Activated naive CD4-positive, alpha-beta T cell treated with anti-CD3 and anti-CD28 coated beads, Interleukin-2, amount 10 ng/mL, durations not matched to agents 7 days and 5 days (primary cell): ENCODE results near the gene TTC3.
"Not testable (repeated sequence)": the region's sequence is repeated elsewhere in the genome, so short reads cannot be mapped to it uniquely, and the experiment has no call there.

Source experiments
- CTCF ChIA-PET: fragments of 350-600 bp; sonication (Branson Sonifier 250); formaldehyde crosslinking; loops from one replicate; lab custom pipeline; 2021; ENCODE audit warnings: antibody characterized with exemption; lab: Charles Lee
- DNase-seq: peaks from one replicate; pipeline ENCODE4 v3.0.0-alpha.2; 2020
- H3K27ac Mint-ChIP-seq: one replicate; pipeline ENCODE4 v1.8.0; 2021; ENCODE audit warnings: mild to moderate bottlenecking, moderate library complexity, mixed read lengths
- H3K27me3 Mint-ChIP-seq: one replicate; pipeline ENCODE4 v1.8.0; 2021; ENCODE audit warnings: mild to moderate bottlenecking, mixed read lengths
- H3K36me3 Mint-ChIP-seq: one replicate; pipeline ENCODE4 v1.8.0; 2021; ENCODE audit warnings: mixed read lengths
- H3K4me1 Mint-ChIP-seq: one replicate; pipeline ENCODE4 v1.8.0; 2021; ENCODE audit warnings: mixed read lengths
- H3K4me3 Mint-ChIP-seq: one replicate; pipeline ENCODE4 v1.8.0; 2021; ENCODE audit warnings: mild to moderate bottlenecking, moderate library complexity, mixed read lengths
- H3K9me3 Mint-ChIP-seq: one replicate; pipeline ENCODE4 v1.8.0; 2021; ENCODE audit warnings: mixed read lengths

The TTC3 gene

DNA sequence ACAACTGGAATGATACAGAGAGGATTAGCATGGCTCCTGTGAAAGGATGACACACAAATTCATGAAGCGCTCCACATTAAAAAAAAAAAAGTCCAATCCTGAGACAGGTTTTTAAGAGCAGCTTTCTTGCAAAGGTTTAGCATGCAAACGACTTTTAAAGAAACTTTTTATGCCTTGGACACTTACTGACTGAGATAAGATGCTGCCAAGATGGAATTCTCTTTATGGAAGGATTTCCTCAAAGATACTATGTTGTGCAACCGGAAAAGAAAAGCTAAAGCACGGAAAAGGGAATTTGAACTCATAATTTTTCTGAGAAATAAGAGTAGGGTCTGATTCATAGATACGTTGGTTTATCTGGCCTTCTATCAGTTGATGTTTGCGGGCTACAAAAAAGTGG, 27.5 kb upstream of the TTC3 start:
- H3K36me3 Mint-ChIP-seq: no peaks in the 10 kb centered on the region
- H3K27ac Mint-ChIP-seq: no peak overlapping the region
- H3K4me1 Mint-ChIP-seq: peaks cover 15% of the 10 kb centered on the region
- peaks cover 28% of the 10 kb centered on the region for H3K27me3 Mint-ChIP-seq
- CTCF ChIA-PET: interaction anchor here (0.9 kb wide), 1 partner anchor 35 kb away, joined by 3 read pairs; no protein-coding TSS in a partner anchor
- no peak overlapping the region for H3K4me3 Mint-ChIP-seq
- no peak for DNase-seq
- H3K9me3 Mint-ChIP-seq: no peaks in the 10 kb centered on the region

DNA sequence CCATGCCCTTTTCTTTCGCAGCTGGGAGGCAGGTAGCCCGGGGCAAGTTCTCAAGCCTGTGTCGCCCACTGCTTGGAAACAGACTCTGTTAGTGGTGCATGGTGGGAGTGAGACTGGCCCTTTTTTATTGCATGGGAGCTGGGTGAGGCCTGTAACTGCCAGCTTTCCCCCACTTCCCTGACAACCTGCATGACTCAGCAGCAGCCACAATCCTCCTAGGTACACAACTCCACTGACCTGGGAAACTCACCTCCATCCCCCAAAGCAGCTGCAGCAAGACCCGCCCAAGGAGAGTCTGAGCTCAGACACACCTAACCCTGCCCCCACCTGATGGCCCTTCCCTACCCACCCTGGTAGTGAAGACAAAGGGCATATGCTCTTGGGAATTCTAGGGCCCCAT, 26.0 kb upstream of the TTC3 start:
- no peak for DNase-seq
- Mint-ChIP-seq H3K9me3 (no peaks in the 10 kb centered on the region), H3K4me3 (no peak overlapping the region), H3K27ac (no peak overlapping the region), H3K27me3 (peaks cover 28% of the 10 kb centered on the region), H3K4me1 (peaks cover 15% of the 10 kb centered on the region), H3K36me3 (no peaks in the 10 kb centered on the region)
- CTCF ChIA-PET: no interaction called here

DNA sequence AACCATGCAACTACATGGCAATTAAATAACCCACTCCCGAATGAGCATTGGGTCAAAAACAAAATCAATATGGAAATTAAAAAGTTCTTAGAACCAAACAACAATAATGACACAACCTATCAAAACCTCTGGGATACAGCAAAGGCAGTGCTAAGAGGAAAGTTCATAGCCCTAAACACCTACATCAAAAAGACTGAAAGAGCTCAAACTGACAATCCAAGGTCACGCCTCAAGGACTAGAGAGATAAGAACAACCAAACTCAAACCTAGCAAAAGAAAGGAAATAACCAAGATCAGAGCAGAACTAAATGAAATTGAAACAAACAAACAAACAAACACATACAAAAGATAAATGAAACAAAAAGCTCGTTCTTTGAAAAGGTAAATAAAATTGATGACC, 23.3 kb upstream of the TTC3 start:
- H3K4me3 Mint-ChIP-seq, H3K9me3 Mint-ChIP-seq, CTCF ChIA-PET, DNase-seq, H3K27ac Mint-ChIP-seq, H3K36me3 Mint-ChIP-seq: not testable (repeated sequence)
- Mint-ChIP-seq H3K4me1 (peaks cover 11% of the 10 kb centered on the region), H3K27me3 (peaks cover 28% of the 10 kb centered on the region)

DNA sequence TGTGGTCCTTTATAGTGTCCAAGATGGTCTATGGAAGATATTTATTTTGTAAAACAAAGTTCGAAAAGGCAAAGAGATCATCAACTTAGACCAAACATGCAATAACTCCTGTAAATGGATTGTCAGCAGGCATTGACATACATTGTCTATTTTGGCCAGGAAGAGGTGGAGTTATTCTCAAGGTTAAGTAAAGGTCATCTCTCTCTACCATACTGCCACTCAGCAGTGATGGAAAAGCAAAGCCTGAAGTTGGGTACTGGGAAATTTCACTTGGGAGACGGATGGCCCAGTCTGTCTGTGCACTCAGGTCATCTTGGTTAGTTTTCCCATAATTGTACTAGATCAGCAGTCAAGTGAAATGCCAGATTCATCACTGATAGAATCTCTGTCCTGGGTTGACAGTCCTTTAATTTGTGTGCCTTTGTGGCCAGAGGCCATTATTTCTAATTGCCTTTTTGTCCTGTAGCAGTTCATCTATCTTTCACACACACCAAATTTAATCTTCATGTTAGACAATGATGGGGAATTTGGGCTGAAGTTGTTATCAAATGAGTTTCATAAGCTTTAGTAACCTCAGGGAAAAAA, 17.7 kb upstream of the TTC3 start:
- H3K4me3 Mint-ChIP-seq: no peak overlapping the region
- CTCF ChIA-PET: no interaction called here
- DNase-seq: no peak
- H3K27ac Mint-ChIP-seq: no peak overlapping the region
- H3K4me1 Mint-ChIP-seq: no peaks in the 10 kb centered on the region
- H3K27me3 Mint-ChIP-seq: peaks cover 5% of the 10 kb centered on the region
- no peaks in the 10 kb centered on the region for H3K36me3 Mint-ChIP-seq
- no peaks in the 10 kb centered on the region for H3K9me3 Mint-ChIP-seq

DNA sequence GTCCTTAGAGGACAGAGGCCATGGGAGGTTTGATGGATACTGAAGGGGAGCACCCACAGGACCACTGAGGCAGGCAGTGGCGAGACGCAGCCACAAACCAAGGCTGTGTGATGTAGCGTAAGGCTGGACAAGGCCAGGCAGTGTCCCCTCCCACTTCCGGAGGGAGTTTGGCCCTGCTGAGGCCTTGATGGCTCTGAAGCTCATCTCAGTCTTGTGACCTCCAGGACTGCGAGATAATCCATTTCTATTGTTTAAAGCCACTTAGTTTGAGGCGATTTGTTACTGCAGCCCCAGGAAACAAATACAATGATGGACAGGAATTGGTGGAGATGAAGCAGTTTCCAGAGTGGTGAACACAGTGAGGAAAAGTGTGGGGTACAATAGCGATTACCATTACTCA, 15.4 kb upstream of the TTC3 start:
- Mint-ChIP-seq H3K27me3 (peaks cover 5% of the 10 kb centered on the region), H3K27ac (no peak overlapping the region), H3K9me3 (no peaks in the 10 kb centered on the region), H3K36me3 (no peaks in the 10 kb centered on the region), H3K4me3 (no peak overlapping the region), H3K4me1 (no peaks in the 10 kb centered on the region)
- no peak for DNase-seq
- CTCF ChIA-PET: no interaction called here

DNA sequence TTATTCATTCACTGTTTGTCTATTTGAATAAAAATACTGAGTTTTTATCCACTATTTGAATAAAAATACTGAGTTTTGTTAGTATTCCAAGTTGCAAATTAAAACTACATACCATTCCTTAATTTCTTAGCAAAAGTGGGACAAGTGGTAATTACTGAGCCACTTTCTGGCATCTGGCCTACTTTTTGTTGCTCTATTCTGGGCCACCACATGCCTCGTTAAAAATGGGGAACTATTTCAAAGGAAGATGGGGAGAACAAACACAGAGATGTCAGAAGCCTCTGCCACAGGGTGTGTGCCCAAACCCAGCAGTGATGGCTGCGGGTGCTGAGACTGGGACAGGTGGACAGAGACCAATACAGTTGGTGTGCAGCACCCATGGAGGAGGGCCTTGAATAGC, 14.8 kb upstream of the TTC3 start:
- Mint-ChIP-seq H3K9me3 (no peaks in the 10 kb centered on the region), H3K27me3 (peaks cover 5% of the 10 kb centered on the region), H3K27ac (no peak overlapping the region), H3K4me3 (no peak overlapping the region), H3K4me1 (no peaks in the 10 kb centered on the region), H3K36me3 (no peaks in the 10 kb centered on the region)
- CTCF ChIA-PET: no interaction called here
- no peak for DNase-seq

DNA sequence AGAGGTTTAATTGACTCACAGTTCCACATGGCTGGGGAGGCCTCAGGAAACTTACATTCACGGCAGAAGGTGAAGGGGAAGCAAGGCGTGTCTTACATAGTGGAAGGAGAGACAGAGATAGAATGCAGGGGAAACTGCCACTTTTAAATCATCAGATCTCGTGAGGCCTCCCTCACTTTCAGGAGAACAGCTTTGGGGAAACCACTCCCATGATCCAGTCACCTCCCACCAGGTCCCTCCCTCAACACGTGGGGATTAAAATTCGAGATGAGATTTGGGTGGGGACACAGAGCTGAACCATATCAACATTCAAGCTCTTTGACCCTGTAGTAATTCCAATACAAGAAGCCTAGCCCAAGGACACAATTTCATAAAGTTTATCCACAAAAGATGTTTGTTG, 13.9 kb upstream of the TTC3 start:
- Mint-ChIP-seq H3K36me3 (no peaks in the 10 kb centered on the region), H3K4me1 (no peaks in the 10 kb centered on the region)
- CTCF ChIA-PET: no interaction called here

DNA sequence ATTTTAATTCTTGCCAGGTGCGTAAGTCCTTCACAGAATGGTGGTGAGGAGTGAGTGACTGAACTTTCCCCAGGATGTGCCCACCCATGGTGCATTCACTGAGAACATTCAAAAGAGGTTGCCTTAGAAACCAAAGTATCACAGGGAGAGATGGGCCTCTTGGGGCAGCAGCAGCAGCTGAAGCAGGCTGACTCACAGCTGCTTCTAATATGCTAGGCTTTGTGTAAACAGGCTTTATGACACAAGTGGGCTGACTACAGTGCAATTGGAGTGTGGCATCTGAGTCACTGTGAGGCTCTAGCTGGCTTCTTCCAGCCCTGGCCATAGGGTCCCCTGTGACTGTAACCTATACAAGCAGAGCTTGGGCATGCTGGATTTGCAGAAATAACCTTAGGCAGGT, 12.8 kb upstream of the TTC3 start:
- H3K4me3 Mint-ChIP-seq: no peak overlapping the region
- H3K4me1 Mint-ChIP-seq: no peaks in the 10 kb centered on the region
- CTCF ChIA-PET: no interaction called here
- DNase-seq: no peak
- H3K36me3 Mint-ChIP-seq: no peaks in the 10 kb centered on the region
- H3K27me3 Mint-ChIP-seq: no peaks in the 10 kb centered on the region
- H3K27ac Mint-ChIP-seq: no peak overlapping the region
- H3K9me3 Mint-ChIP-seq: no peaks in the 10 kb centered on the region

More for the DNA sequence above, 13.9 kb upstream of the TTC3 start:
- no peak overlapping the region for H3K27ac Mint-ChIP-seq
- H3K4me3 Mint-ChIP-seq: no peak overlapping the region
- no peaks in the 10 kb centered on the region for H3K9me3 Mint-ChIP-seq
- no peak for DNase-seq
- peaks cover 5% of the 10 kb centered on the region for H3K27me3 Mint-ChIP-seq

DNA sequence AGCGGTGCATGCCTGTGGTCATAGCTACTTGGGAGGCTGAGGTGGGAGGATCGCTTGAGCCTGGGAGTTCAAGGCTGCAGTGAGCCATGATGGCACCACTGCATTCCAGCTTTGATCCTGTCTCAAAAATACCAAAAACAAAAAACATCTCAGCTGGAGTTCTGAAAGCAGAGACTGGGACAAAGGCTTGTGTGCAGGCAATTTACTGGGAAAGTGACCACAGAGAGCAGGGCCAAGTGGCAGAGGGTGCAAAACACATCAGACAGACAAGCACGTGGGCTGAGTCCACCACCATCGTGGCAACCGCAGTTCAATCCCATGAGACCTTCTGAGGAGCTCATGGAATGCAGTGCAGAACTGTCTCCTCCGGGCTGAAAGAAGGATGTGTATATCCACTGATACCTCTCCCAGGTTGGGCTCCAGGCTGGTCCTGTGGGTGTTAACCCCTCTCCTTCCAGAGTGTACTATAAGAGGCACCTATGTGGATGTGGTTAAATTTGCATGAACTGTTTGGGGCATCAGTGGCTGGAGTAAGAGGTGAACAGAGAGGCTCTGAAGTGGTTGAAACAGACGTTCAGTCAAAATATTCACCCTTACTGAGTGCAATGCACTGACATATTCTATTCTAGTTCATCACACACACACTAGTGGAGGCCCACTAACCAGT, 11.0 kb upstream of the TTC3 start:
- CTCF ChIA-PET: no interaction called here
- no peak overlapping the region for H3K4me3 Mint-ChIP-seq
- H3K36me3 Mint-ChIP-seq: no peaks in the 10 kb centered on the region
- DNase-seq: no peak
- H3K27ac Mint-ChIP-seq: no peak overlapping the region
- H3K9me3 Mint-ChIP-seq: no peaks in the 10 kb centered on the region
- H3K4me1 Mint-ChIP-seq: no peaks in the 10 kb centered on the region
- H3K27me3 Mint-ChIP-seq: no peaks in the 10 kb centered on the region

DNA sequence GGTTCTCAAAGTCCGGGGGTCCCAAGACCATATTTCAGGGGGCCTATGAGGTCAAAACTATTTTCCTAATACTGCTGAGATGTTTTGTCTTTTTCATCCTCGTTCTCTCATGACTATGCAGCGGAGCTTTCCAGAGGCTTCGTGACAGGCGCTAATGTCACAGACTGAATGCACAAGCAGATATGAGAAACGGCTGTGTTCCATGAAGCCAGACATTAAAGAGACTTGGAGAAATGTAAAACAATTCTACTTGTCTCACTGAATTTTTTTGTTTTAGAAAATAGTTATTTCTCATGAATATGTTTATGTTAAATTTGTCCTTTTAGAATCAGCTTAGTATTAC, 10.5 kb upstream of the TTC3 start:
- no peak for DNase-seq
- CTCF ChIA-PET: no interaction called here
- Mint-ChIP-seq H3K27me3 (no peaks in the 10 kb centered on the region), H3K9me3 (no peaks in the 10 kb centered on the region), H3K36me3 (peaks cover 1% of the 10 kb centered on the region), H3K4me1 (no peaks in the 10 kb centered on the region), H3K27ac (no peak overlapping the region), H3K4me3 (no peak overlapping the region)

DNA sequence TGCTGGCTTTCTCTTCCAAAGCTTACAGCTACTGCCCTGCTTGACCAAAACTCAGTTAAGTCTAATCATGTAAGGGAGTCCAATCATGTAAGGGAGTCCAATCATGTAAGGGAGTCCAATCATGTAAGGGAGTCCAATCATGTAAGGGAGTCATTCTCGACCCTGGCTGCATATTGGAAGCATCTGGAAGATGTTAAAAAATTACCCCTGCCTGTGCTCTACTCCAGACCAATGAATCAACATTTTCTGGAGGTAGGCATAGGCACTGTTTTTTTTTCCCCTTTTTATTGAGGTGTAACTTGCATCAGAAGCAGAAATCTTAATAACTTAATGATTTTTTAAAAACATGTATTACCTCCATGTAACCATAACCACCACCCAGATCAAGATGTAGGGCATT, 9.6 kb upstream of the TTC3 start:
- H3K4me1 Mint-ChIP-seq: no peaks in the 10 kb centered on the region
- DNase-seq: no peak
- H3K9me3 Mint-ChIP-seq: no peaks in the 10 kb centered on the region
- no peak overlapping the region for H3K27ac Mint-ChIP-seq
- H3K36me3 Mint-ChIP-seq: peaks cover 2% of the 10 kb centered on the region
- CTCF ChIA-PET: no interaction called here
- H3K4me3 Mint-ChIP-seq: no peak overlapping the region
- no peaks in the 10 kb centered on the region for H3K27me3 Mint-ChIP-seq

DNA sequence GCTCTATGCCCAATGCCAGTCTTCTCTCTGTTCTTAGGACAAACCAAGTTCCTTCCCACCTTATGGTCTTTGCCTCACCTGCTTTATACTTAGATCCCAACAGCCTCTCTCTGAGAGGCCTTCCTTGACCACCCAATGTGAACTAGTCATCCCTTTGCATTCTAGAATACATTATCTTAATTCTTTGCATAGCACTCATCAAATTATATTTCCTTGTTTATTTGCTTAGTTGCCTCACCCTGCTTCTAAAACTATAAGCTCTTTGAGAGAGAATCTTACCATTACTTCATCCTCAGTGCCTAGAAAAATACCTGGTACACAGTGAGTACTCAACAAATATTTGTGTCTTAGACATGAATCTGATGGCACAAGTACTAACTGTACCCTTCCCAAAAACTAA, 8.2 kb upstream of the TTC3 start:
- Mint-ChIP-seq H3K9me3 (no peaks in the 10 kb centered on the region), H3K27ac (no peak overlapping the region), H3K4me3 (no peak overlapping the region), H3K4me1 (no peaks in the 10 kb centered on the region), H3K36me3 (peaks cover 7% of the 10 kb centered on the region), H3K27me3 (no peaks in the 10 kb centered on the region)
- CTCF ChIA-PET: no interaction called here
- no peak for DNase-seq

DNA sequence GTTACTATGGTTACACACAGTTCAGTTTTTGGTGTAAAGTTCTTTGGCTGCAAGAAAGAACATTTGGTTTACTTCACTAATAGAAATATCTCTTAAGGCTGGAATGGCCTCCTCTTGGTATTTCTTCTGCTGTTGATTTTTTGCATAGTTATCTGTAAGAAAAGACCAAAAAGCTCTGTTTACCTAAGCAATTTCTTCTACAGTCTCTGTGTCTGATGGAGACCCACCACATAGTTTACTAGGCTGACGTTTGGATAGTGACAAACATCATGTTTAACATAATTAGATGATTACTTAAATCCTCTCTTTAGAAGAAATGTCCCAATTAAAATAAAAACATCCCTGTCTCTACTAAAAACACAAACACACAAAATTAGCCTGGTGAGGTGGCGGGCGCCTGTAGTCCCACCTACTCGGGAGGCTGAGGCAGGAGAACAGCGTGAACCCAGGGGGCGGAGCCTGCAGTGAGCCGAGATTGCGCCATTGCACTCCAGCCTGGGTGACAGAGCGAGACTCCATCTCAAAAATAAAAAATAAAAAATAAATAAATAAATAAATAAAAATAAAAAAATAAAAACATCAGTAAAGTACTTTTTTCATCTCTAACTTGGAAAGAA, 7.4 kb upstream of the TTC3 start:
- CTCF ChIA-PET: no interaction called here
- peaks cover 7% of the 10 kb centered on the region for H3K36me3 Mint-ChIP-seq

DNA sequence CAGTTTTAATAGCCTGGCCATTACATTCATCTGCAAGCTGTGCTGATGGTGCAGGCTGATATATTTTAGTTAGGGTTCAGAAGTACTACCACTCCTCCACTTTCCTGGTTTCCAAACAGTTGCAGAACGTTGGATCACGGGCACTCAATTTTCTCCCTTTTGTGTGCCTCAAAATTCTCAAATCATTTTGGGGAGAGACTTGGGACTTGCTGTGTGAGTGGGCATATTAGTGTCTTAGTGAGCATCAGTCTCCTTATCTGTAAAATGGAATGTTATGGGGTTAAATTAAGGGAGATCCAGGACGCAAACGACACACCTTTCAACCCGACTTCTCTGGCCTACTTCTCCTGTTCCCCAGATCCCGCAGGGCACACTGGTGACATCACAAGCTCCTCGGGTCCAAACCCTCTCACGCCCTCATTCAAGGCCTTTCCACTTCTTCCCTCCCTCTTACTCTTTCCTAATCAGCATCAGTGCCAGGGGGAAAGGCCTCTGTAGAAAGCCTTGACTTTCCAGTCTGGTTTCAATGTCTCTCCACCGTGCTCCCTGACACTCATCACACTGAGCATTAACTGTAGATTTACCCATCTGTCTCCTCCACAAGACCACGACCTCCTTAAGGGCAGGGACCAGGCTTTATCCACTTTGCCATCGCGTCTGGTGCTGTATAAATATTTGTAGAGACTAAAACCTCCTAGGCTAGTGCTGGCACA, 1.3 kb upstream of the TTC3 start:
- Mint-ChIP-seq H3K27me3 (peaks cover 7% of the 10 kb centered on the region), H3K27ac (peak overlapping the region; percentile 90), H3K36me3 (peaks cover 23% of the 10 kb centered on the region), H3K4me1 (peaks cover 33% of the 10 kb centered on the region), H3K9me3 (peaks cover 1% of the 10 kb centered on the region), H3K4me3 (peak overlapping the region; percentile 73)
- no peak for DNase-seq
- CTCF ChIA-PET: interaction anchor here (1.3 kb wide), 1 partner anchor 95 kb away, joined by 4 read pairs; no protein-coding TSS in a partner anchor

More for the DNA sequence above, 7.4 kb upstream of the TTC3 start:
- Mint-ChIP-seq H3K27ac (no peak overlapping the region), H3K27me3 (no peaks in the 10 kb centered on the region), H3K9me3 (no peaks in the 10 kb centered on the region), H3K4me3 (no peak overlapping the region), H3K4me1 (peaks cover 3% of the 10 kb centered on the region)
- no peak for DNase-seq
